Right lobe of liver (tissue), 4 donors: Measurements from ENCODE around the gene KCNE3.

Source experiments
- CTCF ChIP-seq, 4 donors: fragments of 200-600 bp in 3 of 4; fragments of 450-650 bp in 1 of 4; IDR thresholded peaks; one replicate each; pipeline versions ENCODE4 v1.5.1 to v1.8.0; 2016 to 2022; ENCODE audit warnings: antibody characterized with exemption in 4 of 4, mild to moderate bottlenecking in 2 of 4
- POLR2A ChIP-seq: fragments of 450-650 bp; IDR thresholded peaks from one replicate; pipeline ENCODE4 v1.6.1; 2017; ENCODE audit warnings: antibody characterized with exemption, mild to moderate bottlenecking
- donor health status: DM: no; HTN: no; CAD: no.
- donor health status: DM: no; HTN: no; CAD: no.
- donor health status: DM: no; HTN: yes; CAD: no.

- no peak for TF ChIP-seq CTCF (IDR thresholded peaks at IDR 0.05)
- TF ChIP-seq POLR2A: no peak
Measured at GRCh38 chr11:74465291-74465708, 2.0 kb downstream of the KCNE3 start.
